Measurements from ENCODE around the gene MBD3.
A peak's percentile ranks its signal among the peaks of the same experiment; 100 is the strongest.

Gene MBD3

GRCh38 chr19:1577090-1577928 lies 15.4 kb downstream of the MBD3 start:
- H3K4me1 ChIP-seq (ENCODE audit: insufficient read depth, low read length), result no peaks in the 10 kb centered on the region
- no peak overlapping the region for H3K9ac ChIP-seq (ENCODE audit: low read length)
- no peak overlapping the region for H3K27ac ChIP-seq (ENCODE audit: low read depth, low read length)
- H3K9me3 ChIP-seq (ENCODE audit: low read length), result no peaks in the 10 kb centered on the region
- H3K4me3 ChIP-seq (ENCODE audit: low read depth in 1 of 2, low read length in 2 of 2), result no peak overlapping the region
- peaks cover 24% of the 10 kb centered on the region for H3K36me3 ChIP-seq (ENCODE audit: insufficient read depth, low read length)
- no peaks in the 10 kb centered on the region for H3K27me3 ChIP-seq (ENCODE audit: control insufficient read depth in 1 of 2, insufficient read depth in 2 of 2, low read length in 2 of 2)

GRCh38 chr19:1576242-1577089 lies 16.2 kb downstream of the MBD3 start:
- Histone ChIP-seq H3K9ac (ENCODE audit: low read length) (no peak overlapping the region), H3K4me1 (ENCODE audit: insufficient read depth, low read length) (no peaks in the 10 kb centered on the region), H3K36me3 (ENCODE audit: insufficient read depth, low read length) (peaks cover 17% of the 10 kb centered on the region), H3K9me3 (ENCODE audit: low read length) (no peaks in the 10 kb centered on the region), H3K27me3 (ENCODE audit: control insufficient read depth in 1 of 2, insufficient read depth in 2 of 2, low read length in 2 of 2) (no peaks in the 10 kb centered on the region), H3K27ac (ENCODE audit: low read depth, low read length) (no peak overlapping the region), H3K4me3 (ENCODE audit: low read depth in 1 of 2, low read length in 2 of 2) (no peak overlapping the region)

GRCh38 chr19:1575323-1576241 lies 17.1 kb downstream of the MBD3 start:
- Histone ChIP-seq H3K4me1 (ENCODE audit: insufficient read depth, low read length) (no peaks in the 10 kb centered on the region), H3K9ac (ENCODE audit: low read length) (no peak overlapping the region), H3K27me3 (ENCODE audit: control insufficient read depth in 1 of 2, insufficient read depth in 2 of 2, low read length in 2 of 2) (no peaks in the 10 kb centered on the region), H3K27ac (ENCODE audit: low read depth, low read length) (no peak overlapping the region), H3K4me3 (ENCODE audit: low read depth in 1 of 2, low read length in 2 of 2) (no peak overlapping the region), H3K36me3 (ENCODE audit: insufficient read depth, low read length) (peaks cover 8% of the 10 kb centered on the region), H3K9me3 (ENCODE audit: low read length) (no peaks in the 10 kb centered on the region)

- H3K9me3 ChIP-seq (ENCODE audit: low read length), result no peaks in the 10 kb centered on the region
- no peak overlapping the region for H3K27ac ChIP-seq (ENCODE audit: low read depth, low read length)
- H3K4me1 ChIP-seq (ENCODE audit: insufficient read depth, low read length), result no peaks in the 10 kb centered on the region
- no peak overlapping the region for H3K9ac ChIP-seq (ENCODE audit: low read length)
- H3K36me3 ChIP-seq (ENCODE audit: insufficient read depth, low read length), result no peaks in the 10 kb centered on the region
- H3K4me3 ChIP-seq (ENCODE audit: low read depth in 1 of 2, low read length in 2 of 2), result no peak overlapping the region
- H3K27me3 ChIP-seq (ENCODE audit: control insufficient read depth in 1 of 2, insufficient read depth in 2 of 2, low read length in 2 of 2), result no peaks in the 10 kb centered on the region
Observed at GRCh38 chr19:1574354-1575136, 18.1 kb downstream of the MBD3 start.

- Histone ChIP-seq H3K4me3 (ENCODE audit: low read depth in 1 of 2, low read length in 2 of 2) (no peak overlapping the region), H3K9me3 (ENCODE audit: low read length) (no peaks in the 10 kb centered on the region), H3K36me3 (ENCODE audit: insufficient read depth, low read length) (no peaks in the 10 kb centered on the region), H3K27ac (ENCODE audit: low read depth, low read length) (no peak overlapping the region), H3K4me1 (ENCODE audit: insufficient read depth, low read length) (peaks cover 3% of the 10 kb centered on the region), H3K27me3 (ENCODE audit: control insufficient read depth in 1 of 2, insufficient read depth in 2 of 2, low read length in 2 of 2) (no peaks in the 10 kb centered on the region), H3K9ac (ENCODE audit: low read length) (no peak overlapping the region)
Observed at GRCh38 chr19:1572795-1573194, 19.9 kb downstream of the MBD3 start.

GRCh38 chr19:1571358-1571757 lies 21.3 kb downstream of the MBD3 start:
- H3K4me1 ChIP-seq (ENCODE audit: insufficient read depth, low read length), result peaks cover 3% of the 10 kb centered on the region

GRCh38 chr19:1570836-1571235 lies 21.8 kb downstream of the MBD3 start:
- Histone ChIP-seq H3K4me1 (ENCODE audit: insufficient read depth, low read length) (peaks cover 3% of the 10 kb centered on the region), H3K36me3 (ENCODE audit: insufficient read depth, low read length) (no peaks in the 10 kb centered on the region), H3K27me3 (ENCODE audit: control insufficient read depth in 1 of 2, insufficient read depth in 2 of 2, low read length in 2 of 2) (no peaks in the 10 kb centered on the region), H3K9me3 (ENCODE audit: low read length) (no peaks in the 10 kb centered on the region), H3K4me3 (ENCODE audit: low read depth in 1 of 2, low read length in 2 of 2) (no peak overlapping the region), H3K27ac (ENCODE audit: low read depth, low read length) (no peak overlapping the region), H3K9ac (ENCODE audit: low read length) (no peak overlapping the region)

More at GRCh38 chr19:1571358-1571757, 21.3 kb downstream of the MBD3 start:
- Histone ChIP-seq H3K9ac (ENCODE audit: low read length) (no peak overlapping the region), H3K27ac (ENCODE audit: low read depth, low read length) (no peak overlapping the region), H3K36me3 (ENCODE audit: insufficient read depth, low read length) (no peaks in the 10 kb centered on the region), H3K9me3 (ENCODE audit: low read length) (no peaks in the 10 kb centered on the region), H3K27me3 (ENCODE audit: control insufficient read depth in 1 of 2, insufficient read depth in 2 of 2, low read length in 2 of 2) (no peaks in the 10 kb centered on the region), H3K4me3 (ENCODE audit: low read depth in 1 of 2, low read length in 2 of 2) (no peak overlapping the region)

GRCh38 chr19:1569997-1570396 lies 22.7 kb downstream of the MBD3 start:
- no peaks in the 10 kb centered on the region for H3K27me3 ChIP-seq (ENCODE audit: control insufficient read depth in 1 of 2, insufficient read depth in 2 of 2, low read length in 2 of 2)
- no peak overlapping the region for H3K9ac ChIP-seq (ENCODE audit: low read length)
- H3K4me3 ChIP-seq (ENCODE audit: low read depth in 1 of 2, low read length in 2 of 2), result no peak overlapping the region
- H3K36me3 ChIP-seq (ENCODE audit: insufficient read depth, low read length), result no peaks in the 10 kb centered on the region
- peaks cover 3% of the 10 kb centered on the region for H3K4me1 ChIP-seq (ENCODE audit: insufficient read depth, low read length)
- H3K9me3 ChIP-seq (ENCODE audit: low read length), result no peaks in the 10 kb centered on the region
- H3K27ac ChIP-seq (ENCODE audit: low read depth, low read length), result no peak overlapping the region

GRCh38 chr19:1568320-1569019 lies 24.2 kb downstream of the MBD3 start, which contains the start of gene MEX3D:
TSS of gene MEX3D (minus strand) at chr19:1568325. CDS start at chr19:1568058, 267 bp downstream.
- Histone ChIP-seq H3K36me3 (ENCODE audit: insufficient read depth, low read length) (no peaks in the 10 kb centered on the region), H3K4me3 (ENCODE audit: low read depth in 1 of 2, low read length in 2 of 2) (peak within 1 kb of the TSS; percentile 50 to 86), H3K4me1 (ENCODE audit: insufficient read depth, low read length) (peaks cover 3% of the 10 kb centered on the region), H3K27me3 (ENCODE audit: control insufficient read depth in 1 of 2, insufficient read depth in 2 of 2, low read length in 2 of 2) (no peaks in the 10 kb centered on the region), H3K9ac (ENCODE audit: low read length) (no peak within 1 kb of the TSS), H3K9me3 (ENCODE audit: low read length) (no peaks in the 10 kb centered on the region), H3K27ac (ENCODE audit: low read depth, low read length) (peak within 1 kb of the TSS; percentile 79)

- H3K4me3 ChIP-seq (ENCODE audit: low read depth in 1 of 2, low read length in 2 of 2), result no peak overlapping the region
- H3K27ac ChIP-seq (ENCODE audit: low read depth, low read length), result no peak overlapping the region
- H3K9me3 ChIP-seq (ENCODE audit: low read length), result no peaks in the 10 kb centered on the region
- peaks cover 3% of the 10 kb centered on the region for H3K4me1 ChIP-seq (ENCODE audit: insufficient read depth, low read length)
- H3K9ac ChIP-seq (ENCODE audit: low read length), result no peak overlapping the region
- no peaks in the 10 kb centered on the region for H3K36me3 ChIP-seq (ENCODE audit: insufficient read depth, low read length)
- H3K27me3 ChIP-seq (ENCODE audit: control insufficient read depth in 1 of 2, insufficient read depth in 2 of 2, low read length in 2 of 2), result no peaks in the 10 kb centered on the region
Observed at GRCh38 chr19:1567848-1568227, 24.8 kb downstream of the MBD3 start.
